ENCODE results near the gene EPHB2.

EPHB2 gene

DNA sequence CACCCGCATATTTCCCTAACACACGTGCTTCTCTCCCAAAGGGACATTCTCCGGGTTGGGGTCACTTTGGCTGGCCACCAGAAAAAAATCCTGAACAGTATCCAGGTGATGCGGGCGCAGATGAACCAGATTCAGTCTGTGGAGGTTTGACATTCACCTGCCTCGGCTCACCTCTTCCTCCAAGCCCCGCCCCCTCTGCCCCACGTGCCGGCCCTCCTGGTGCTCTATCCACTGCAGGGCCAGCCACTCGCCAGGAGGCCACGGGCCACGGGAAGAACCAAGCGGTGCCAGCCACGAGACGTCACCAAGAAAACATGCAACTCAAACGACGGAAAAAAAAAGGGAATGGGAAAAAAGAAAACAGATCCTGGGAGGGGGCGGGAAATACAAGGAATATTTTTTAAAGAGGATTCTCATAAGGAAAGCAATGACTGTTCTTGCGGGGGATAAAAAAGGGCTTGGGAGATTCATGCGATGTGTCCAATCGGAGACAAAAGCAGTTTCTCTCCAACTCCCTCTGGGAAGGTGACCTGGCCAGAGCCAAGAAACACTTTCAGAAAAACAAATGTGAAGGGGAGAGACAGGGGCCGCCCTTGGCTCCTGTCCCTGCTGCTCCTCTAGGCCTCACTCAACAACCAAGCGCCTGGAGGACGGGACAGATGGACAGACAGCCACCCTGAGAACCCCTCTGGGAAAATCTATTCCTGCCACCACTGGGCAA lies 202.9 kb downstream of the EPHB2 start:
- no peak overlapping the region for H3K27ac Mint-ChIP-seq

DNA sequence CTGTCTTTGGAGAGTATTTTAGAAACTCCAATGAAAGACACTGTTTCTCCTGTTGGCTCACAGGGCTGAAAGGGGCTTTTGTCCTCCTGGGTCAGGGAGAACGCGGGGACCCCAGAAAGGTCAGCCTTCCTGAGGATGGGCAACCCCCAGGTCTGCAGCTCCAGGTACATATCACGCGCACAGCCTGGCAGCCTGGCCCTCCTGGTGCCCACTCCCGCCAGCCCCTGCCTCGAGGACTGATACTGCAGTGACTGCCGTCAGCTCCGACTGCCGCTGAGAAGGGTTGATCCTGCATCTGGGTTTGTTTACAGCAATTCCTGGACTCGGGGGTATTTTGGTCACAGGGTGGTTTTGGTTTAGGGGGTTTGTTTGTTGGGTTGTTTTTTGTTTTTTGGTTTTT lies 203.5 kb downstream of the EPHB2 start:
- no peaks in the 10 kb centered on the region for H3K36me3 Mint-ChIP-seq (ENCODE audit: low read depth)
- H3K27me3 Mint-ChIP-seq (ENCODE audit: low read depth), result peaks cover 2% of the 10 kb centered on the region
- no peak overlapping the region for H3K4me3 Mint-ChIP-seq
- H3K4me1 Mint-ChIP-seq (ENCODE audit: low read depth), result no peaks in the 10 kb centered on the region
- H3K9me3 Mint-ChIP-seq, result no peaks in the 10 kb centered on the region
- no peak overlapping the region for H3K27ac Mint-ChIP-seq
- no peak for DNase-seq (ENCODE audit: low spot score)

More for the DNA sequence above, 202.9 kb downstream of the EPHB2 start:
- no peak overlapping the region for H3K4me3 Mint-ChIP-seq
- no peaks in the 10 kb centered on the region for H3K4me1 Mint-ChIP-seq (ENCODE audit: low read depth)
- no peaks in the 10 kb centered on the region for H3K9me3 Mint-ChIP-seq
- peaks cover 2% of the 10 kb centered on the region for H3K27me3 Mint-ChIP-seq (ENCODE audit: low read depth)
- no peaks in the 10 kb centered on the region for H3K36me3 Mint-ChIP-seq (ENCODE audit: low read depth)
- no peak for DNase-seq (ENCODE audit: low spot score)

DNA sequence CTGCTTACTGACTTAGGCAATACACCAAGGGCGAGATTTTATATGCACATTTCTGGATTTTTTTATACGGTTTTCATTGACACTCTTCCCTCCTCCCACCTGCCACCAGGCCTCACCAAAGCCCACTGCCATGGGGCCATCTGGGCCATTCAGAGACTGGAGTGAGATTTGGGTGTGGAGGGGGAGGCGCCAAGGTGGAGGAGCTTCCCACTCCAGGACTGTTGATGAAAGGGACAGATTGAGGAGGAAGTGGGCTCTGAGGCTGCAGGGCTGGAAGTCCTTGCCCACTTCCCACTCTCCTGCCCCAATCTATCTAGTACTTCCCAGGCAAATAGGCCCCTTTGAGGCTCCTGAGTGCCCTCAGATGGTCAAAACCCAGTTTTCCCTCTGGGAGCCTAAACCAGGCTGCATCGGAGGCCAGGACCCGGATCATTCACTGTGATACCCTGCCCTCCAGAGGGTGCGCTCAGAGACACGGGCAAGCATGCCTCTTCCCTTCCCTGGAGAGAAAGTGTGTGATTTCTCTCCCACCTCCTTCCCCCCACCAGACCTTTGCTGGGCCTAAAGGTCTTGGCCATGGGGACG lies 204.1 kb downstream of the EPHB2 start:
- Mint-ChIP-seq H3K9me3 (no peaks in the 10 kb centered on the region), H3K4me3 (no peak overlapping the region), H3K27me3 (ENCODE audit: low read depth) (peaks cover 2% of the 10 kb centered on the region), H3K27ac (no peak overlapping the region), H3K36me3 (ENCODE audit: low read depth) (no peaks in the 10 kb centered on the region), H3K4me1 (ENCODE audit: low read depth) (no peaks in the 10 kb centered on the region)
- DNase-seq (ENCODE audit: low spot score), result no peak

DNA sequence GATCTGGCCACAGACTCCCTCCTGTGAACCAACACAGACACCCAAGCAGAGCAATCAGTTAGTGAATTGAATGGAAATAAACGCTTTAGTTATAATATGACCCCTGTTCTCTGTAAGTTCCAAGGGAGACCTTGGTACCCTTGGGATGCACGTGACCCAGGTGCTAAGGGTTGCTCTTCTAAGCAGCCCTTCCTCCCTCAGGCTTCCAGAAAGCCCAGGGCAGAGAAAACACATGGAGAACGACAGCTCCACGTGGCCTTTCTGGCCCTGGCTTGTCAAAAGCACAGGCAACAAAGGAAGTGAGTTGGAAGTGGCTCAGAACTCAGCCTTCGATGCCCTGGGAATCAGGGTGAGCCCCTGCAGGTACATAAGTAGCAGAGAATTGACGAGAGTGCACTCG lies 204.6 kb downstream of the EPHB2 start:
- Mint-ChIP-seq H3K36me3 (ENCODE audit: low read depth) (no peaks in the 10 kb centered on the region), H3K27me3 (ENCODE audit: low read depth) (peaks cover 2% of the 10 kb centered on the region), H3K27ac (no peak overlapping the region), H3K4me1 (ENCODE audit: low read depth) (no peaks in the 10 kb centered on the region), H3K9me3 (no peaks in the 10 kb centered on the region), H3K4me3 (no peak overlapping the region)
- DNase-seq (ENCODE audit: low spot score), result no peak

DNA sequence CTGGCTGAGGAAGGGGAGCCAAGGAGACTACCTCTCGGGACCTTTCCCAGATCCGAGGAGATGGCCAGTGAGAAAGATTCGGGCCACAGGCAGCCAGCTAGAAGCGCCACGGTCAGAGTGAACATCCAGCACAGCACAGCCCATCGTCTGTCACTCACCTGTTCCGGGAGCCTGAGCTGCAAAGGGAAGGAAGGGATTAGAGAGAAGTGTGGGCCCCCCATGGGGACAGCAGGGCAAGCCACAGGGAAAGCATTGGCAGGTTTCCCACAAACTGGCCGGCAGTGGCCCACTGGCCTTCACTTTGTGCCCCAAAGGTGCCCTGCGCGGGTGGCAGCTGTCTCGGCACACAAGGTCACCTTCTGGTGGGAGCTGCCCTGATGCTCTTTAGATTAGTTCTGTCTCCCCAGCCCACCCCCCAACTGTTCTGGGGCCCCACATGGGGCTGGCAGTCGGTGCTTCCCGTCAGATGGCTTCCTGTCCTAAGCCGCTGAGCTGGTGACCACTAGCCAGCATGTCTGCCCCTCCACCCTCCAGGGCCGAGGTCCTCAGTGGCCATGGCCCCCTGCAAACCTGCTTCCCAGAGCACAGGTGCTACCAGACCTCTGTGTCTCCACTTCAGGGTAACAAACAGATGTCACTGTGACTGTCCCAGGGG lies 205.3 kb downstream of the EPHB2 start:
- Mint-ChIP-seq H3K36me3 (ENCODE audit: low read depth) (no peaks in the 10 kb centered on the region), H3K4me1 (ENCODE audit: low read depth) (no peaks in the 10 kb centered on the region), H3K4me3 (no peak overlapping the region), H3K27ac (no peak overlapping the region), H3K27me3 (ENCODE audit: low read depth) (peaks cover 2% of the 10 kb centered on the region), H3K9me3 (no peaks in the 10 kb centered on the region)
- no peak for DNase-seq (ENCODE audit: low spot score)

DNA sequence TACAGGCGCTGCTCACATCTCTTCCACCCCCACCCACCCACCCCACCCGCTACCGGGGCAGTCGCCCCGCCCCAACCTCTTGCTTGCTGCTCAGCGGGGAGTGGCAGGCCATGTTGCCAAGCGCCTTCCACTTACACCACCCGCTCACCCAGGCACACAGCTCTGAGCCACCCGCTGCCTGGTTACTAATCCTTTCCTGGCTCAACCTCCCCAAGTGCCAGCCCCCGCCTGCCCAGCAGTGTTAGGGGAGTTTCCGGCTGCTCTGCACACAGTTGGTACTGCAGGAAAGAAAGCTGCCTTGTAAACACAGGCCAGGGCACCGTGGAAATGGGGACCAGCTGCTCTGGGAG lies 205.8 kb downstream of the EPHB2 start:
- DNase-seq (ENCODE audit: low spot score), result no peak
- H3K36me3 Mint-ChIP-seq (ENCODE audit: low read depth), result no peaks in the 10 kb centered on the region
- no peak overlapping the region for H3K4me3 Mint-ChIP-seq
- no peaks in the 10 kb centered on the region for H3K9me3 Mint-ChIP-seq
- no peak overlapping the region for H3K27ac Mint-ChIP-seq
- H3K4me1 Mint-ChIP-seq (ENCODE audit: low read depth), result no peaks in the 10 kb centered on the region
- H3K27me3 Mint-ChIP-seq (ENCODE audit: low read depth), result peaks cover 2% of the 10 kb centered on the region

DNA sequence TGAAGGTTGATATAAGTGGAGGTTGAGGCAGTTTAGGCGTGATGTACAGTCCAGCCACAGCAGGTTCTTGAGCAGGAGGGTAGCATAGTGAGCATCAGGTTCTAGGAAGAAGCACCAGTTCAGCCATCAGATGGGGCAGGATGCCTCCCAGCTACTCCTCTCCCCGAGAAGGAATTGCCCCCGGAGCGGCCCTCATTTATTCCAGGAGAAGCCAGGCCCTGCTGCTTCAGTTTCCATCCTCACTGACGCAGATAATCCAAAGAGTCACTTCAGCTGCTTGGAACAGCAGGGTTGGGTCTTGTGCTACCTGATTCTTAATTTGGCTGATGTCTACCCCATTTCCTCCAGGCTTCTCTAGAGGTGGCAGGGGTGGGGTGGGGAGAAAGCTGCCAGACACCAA lies 207.3 kb downstream of the EPHB2 start:
- Mint-ChIP-seq H3K27me3 (ENCODE audit: low read depth) (peaks cover 2% of the 10 kb centered on the region), H3K9me3 (no peaks in the 10 kb centered on the region), H3K4me3 (no peak overlapping the region), H3K36me3 (ENCODE audit: low read depth) (no peaks in the 10 kb centered on the region), H3K27ac (no peak overlapping the region), H3K4me1 (ENCODE audit: low read depth) (no peaks in the 10 kb centered on the region)
- DNase-seq (ENCODE audit: low spot score), result no peak

DNA sequence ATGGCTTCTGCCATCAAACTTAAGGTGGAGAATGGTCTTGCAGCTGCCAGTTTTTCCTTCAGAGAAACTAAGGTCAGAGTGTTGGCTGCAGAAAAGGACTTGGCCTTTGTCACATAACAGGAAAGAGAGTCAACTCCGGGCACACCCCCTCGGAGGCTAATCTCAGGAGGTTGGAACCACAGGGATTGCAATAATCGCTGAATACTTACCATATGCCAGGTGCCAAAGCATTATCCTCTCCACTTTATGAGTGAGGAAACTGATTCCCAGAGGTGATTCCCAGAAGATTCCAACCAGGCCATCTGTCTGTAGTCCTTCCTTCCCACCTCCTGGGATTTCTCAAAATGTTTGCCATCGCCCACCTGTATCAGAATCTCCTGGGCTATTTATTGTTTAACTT lies 208.0 kb downstream of the EPHB2 start:
- H3K4me1 Mint-ChIP-seq (ENCODE audit: low read depth), result no peaks in the 10 kb centered on the region
- no peak overlapping the region for H3K27ac Mint-ChIP-seq
- H3K4me3 Mint-ChIP-seq, result no peak overlapping the region
- no peaks in the 10 kb centered on the region for H3K36me3 Mint-ChIP-seq (ENCODE audit: low read depth)
- peaks cover 2% of the 10 kb centered on the region for H3K27me3 Mint-ChIP-seq (ENCODE audit: low read depth)
- no peak for DNase-seq (ENCODE audit: low spot score)
- H3K9me3 Mint-ChIP-seq, result no peaks in the 10 kb centered on the region

DNA sequence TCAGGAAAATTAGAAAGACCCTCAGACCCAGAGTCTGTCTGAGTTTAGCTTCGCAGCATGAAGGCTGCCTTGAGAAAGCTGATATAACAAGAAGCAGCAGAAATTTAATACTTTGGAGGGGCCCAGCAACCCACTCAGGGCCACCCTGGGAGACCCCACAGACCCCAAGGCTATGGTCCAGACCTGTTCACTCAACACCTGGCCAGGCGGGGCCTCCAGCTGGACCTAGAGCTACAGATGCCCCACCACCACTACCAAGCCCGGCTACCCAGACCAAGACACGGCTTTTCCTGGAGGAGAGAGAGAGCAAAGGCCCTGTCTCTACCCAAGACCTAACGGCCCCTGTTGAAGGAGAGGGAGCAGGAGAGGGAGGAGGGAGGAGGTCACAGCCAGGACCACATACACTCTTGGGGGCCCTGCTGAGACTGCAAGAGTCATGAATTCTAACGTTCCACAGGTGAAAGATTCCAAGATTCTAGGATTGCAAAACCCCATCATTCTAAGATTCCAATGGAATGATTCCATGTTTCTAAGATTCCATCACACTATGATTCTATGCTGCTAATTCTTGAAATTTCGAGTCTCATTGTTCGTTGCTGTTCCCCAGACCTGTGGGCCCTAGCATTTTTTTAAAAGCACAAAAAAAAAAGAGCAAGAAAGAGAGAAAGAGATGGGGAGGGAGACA lies 208.8 kb downstream of the EPHB2 start:
- Mint-ChIP-seq H3K27me3 (ENCODE audit: low read depth) (peaks cover under 1% of the 10 kb centered on the region), H3K36me3 (ENCODE audit: low read depth) (no peaks in the 10 kb centered on the region), H3K9me3 (no peaks in the 10 kb centered on the region), H3K4me3 (no peak overlapping the region), H3K27ac (no peak overlapping the region), H3K4me1 (ENCODE audit: low read depth) (no peaks in the 10 kb centered on the region)
- DNase-seq (ENCODE audit: low spot score), result no peak

DNA sequence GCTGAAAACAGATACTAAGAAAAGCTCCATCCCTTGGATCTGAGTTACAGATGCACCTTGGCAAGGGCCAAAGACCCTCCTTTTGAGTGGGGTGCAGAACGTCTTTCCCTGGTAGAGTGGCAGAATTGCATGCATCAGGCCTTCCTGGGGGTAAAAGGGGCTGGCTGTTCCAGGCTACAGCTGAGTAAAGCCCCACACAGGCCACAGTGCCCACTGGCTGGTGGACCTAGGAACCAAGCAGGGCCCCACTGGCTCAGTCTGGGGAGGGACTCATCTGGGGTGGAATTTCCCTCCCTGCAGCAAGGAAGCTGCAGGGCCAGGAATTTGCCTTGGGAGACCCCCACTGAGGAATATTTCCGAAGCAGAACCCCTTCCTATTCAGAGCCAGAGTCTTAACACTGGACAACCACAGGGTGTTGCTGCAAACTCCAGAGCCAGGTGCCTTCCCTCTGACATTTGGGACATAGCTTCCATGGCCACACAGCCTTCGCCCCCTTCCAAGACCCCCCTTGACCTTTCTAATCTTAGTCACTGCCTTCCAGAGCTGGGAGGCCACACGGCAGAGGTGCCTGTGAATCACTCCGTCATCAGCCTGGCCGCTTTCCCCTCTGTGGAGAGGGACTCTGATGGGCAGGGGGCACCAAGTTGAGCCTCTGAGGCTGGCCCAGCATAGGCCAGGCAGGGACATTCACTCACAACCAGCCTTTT lies 209.5 kb downstream of the EPHB2 start:
- Mint-ChIP-seq H3K4me3 (no peak overlapping the region), H3K9me3 (no peaks in the 10 kb centered on the region), H3K36me3 (ENCODE audit: low read depth) (no peaks in the 10 kb centered on the region), H3K27ac (no peak overlapping the region), H3K27me3 (ENCODE audit: low read depth) (no peaks in the 10 kb centered on the region), H3K4me1 (ENCODE audit: low read depth) (no peaks in the 10 kb centered on the region)
- DNase-seq (ENCODE audit: low spot score), result no peak

DNA sequence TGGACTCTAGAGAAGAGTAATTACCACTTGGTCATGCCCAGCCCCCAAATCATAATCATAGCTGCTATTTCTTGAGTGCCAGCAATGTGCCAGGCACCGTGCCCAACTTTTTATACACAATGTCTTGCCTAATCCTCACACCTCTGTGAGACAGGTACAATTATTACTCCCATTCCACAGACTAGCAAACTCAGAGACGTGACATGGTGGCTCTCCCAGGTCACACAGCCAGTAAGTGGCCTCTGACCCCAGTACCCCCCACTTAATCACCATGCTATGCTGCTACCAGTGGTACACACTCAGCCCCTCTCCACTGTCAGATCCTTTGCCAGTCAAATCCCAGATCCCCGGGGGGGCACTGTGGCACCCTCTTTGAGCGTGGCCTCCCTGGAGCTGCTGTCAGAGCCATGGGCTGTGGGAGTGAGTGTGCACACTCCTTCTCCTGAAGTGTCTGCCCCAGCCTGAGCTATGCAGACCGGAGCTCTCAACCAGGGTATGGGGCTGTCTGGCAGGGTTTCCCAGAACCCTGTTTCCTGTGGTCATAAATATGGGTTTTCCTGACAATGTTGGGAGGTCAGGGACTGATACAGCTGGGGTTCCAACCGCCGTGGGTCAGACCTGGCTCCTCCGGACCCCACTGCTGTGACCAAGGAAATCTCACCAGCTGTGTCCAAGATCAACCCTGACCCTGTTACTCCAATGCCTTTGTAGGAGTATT lies 210.3 kb downstream of the EPHB2 start:
- no peak for DNase-seq (ENCODE audit: low spot score)
- Mint-ChIP-seq H3K9me3 (no peaks in the 10 kb centered on the region), H3K27ac (no peak overlapping the region), H3K4me1 (ENCODE audit: low read depth) (no peaks in the 10 kb centered on the region), H3K36me3 (ENCODE audit: low read depth) (no peaks in the 10 kb centered on the region), H3K27me3 (ENCODE audit: low read depth) (no peaks in the 10 kb centered on the region), H3K4me3 (no peak overlapping the region)

DNA sequence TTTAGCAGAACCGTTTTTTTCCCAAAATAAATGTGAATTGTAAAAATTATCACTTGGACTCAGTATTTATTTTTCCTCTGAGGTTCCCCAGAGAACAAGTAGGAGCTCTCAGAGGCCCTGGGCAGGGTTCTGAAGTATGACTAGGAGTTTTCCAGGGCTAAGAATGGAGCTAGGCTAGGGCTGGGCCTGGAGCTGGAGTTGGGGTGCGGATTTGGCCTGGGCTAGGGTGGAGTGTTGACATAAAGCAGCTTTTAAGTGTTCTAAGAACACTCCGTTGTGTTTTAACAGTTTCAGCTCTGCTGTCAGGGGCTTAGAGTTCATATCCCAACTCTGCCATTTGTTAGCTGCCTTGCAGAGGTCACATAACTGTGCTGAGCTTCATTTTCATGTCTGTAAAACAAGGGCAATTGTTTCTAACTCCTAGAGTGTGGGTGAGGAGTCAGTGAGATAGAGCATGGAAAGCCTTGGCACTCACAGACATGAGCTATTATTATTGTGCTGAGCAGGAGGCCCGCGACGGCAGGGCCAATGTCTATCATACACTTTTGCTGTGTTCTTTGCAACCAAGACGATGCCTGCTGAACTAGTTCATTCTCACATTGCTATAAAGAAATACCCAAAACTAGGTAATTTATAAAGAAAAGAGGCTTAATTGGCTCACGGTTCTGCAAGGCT lies 210.9 kb downstream of the EPHB2 start:
- Mint-ChIP-seq H3K27me3 (ENCODE audit: low read depth) (no peaks in the 10 kb centered on the region), H3K4me3 (no peak overlapping the region), H3K27ac (no peak overlapping the region), H3K36me3 (ENCODE audit: low read depth) (no peaks in the 10 kb centered on the region), H3K4me1 (ENCODE audit: low read depth) (no peaks in the 10 kb centered on the region), H3K9me3 (no peaks in the 10 kb centered on the region)
- no peak for DNase-seq (ENCODE audit: low spot score)

DNA sequence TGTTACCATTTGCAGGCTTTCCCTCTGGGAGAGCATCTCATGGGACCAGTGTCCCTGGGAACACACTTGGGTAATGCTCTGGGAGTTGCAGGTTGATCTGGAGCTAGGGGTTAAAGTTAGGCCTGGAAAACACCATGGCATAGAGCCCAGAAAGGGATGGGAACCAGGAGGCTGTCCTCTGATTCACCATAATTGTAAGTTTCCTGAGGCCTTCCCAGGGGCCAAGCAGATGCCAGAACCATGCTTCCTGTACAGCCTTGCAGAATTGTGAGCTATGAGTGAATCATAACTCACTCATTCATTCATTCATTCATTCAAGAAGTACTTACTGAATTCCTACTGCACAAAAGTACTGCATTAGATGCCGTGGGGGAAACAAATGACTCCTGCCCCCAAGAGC lies 212.0 kb downstream of the EPHB2 start:
- no peak for DNase-seq (ENCODE audit: low spot score)
- Mint-ChIP-seq H3K4me3 (no peak overlapping the region), H3K36me3 (ENCODE audit: low read depth) (no peaks in the 10 kb centered on the region), H3K27me3 (ENCODE audit: low read depth) (peaks cover 2% of the 10 kb centered on the region), H3K4me1 (ENCODE audit: low read depth) (no peaks in the 10 kb centered on the region), H3K9me3 (no peaks in the 10 kb centered on the region), H3K27ac (no peak overlapping the region)

Measured in T-helper 2 cell treated with Interferon-gamma antibody and Interleukin-4, amounts not matched to agents 5 μg/mL and 100 μg/mL, for 36 hours (primary cell).